ENCODE results near the gene PLG.
"Not testable (repeated sequence)": the region's sequence is repeated elsewhere in the genome, so short reads cannot be mapped to it uniquely, and the experiment has no call there.

Gene PLG

GRCh38 chr6:160701918-160702680 is at the start of gene PLG:
TSS of gene PLG (plus strand) at chr6:160702244. CDS start at chr6:160702305, 61 bp downstream.
- not testable (repeated sequence) for FAIRE-seq

- FAIRE-seq, result no peak
Observed at GRCh38 chr6:160659562-160659961, 42.5 kb upstream of the PLG start.

- FAIRE-seq, result no peak
Observed at GRCh38 chr6:160661216-160661615, 40.8 kb upstream of the PLG start.

GRCh38 chr6:160662429-160662828 is 39.6 kb upstream of the PLG start:
- no peak for FAIRE-seq

- FAIRE-seq, result no peak
Observed at GRCh38 chr6:160662842-160663241, 39.2 kb upstream of the PLG start.

GRCh38 chr6:160664198-160664597 is 37.8 kb upstream of the PLG start, which contains the start of gene LPA:
TSS of gene LPA (minus strand) at chr6:160664275. CDS start at chr6:160664214, 61 bp downstream.
- FAIRE-seq, result not testable (repeated sequence)

- no peak for FAIRE-seq
Observed at GRCh38 chr6:160667639-160668481, 34.2 kb upstream of the PLG start.

- no peak for FAIRE-seq
Observed at GRCh38 chr6:160668589-160668988, 33.5 kb upstream of the PLG start.

GRCh38 chr6:160676418-160676817 is 25.6 kb upstream of the PLG start:
- FAIRE-seq, result not testable (repeated sequence)

- no peak for FAIRE-seq
Observed at GRCh38 chr6:160678230-160678629, 23.8 kb upstream of the PLG start.

GRCh38 chr6:160678744-160679401 is 23.2 kb upstream of the PLG start:
- no peak for FAIRE-seq

- FAIRE-seq, result no peak
Observed at GRCh38 chr6:160679402-160679769, 22.7 kb upstream of the PLG start.

GRCh38 chr6:160685101-160685761 is 16.8 kb upstream of the PLG start:
- not testable (repeated sequence) for FAIRE-seq

GRCh38 chr6:160685762-160686450 is 16.1 kb upstream of the PLG start:
- no peak for FAIRE-seq

GRCh38 chr6:160690458-160690857 is 11.6 kb upstream of the PLG start:
- FAIRE-seq, result no peak

- FAIRE-seq, result no peak
Observed at GRCh38 chr6:160691617-160692016, 10.4 kb upstream of the PLG start.

- no peak for FAIRE-seq
Observed at GRCh38 chr6:160692369-160692959, 9.6 kb upstream of the PLG start.

GRCh38 chr6:160695025-160695424 is 7.0 kb upstream of the PLG start:
- not testable (repeated sequence) for FAIRE-seq

GRCh38 chr6:160695622-160696021 is 6.4 kb upstream of the PLG start:
- not testable (repeated sequence) for FAIRE-seq

GRCh38 chr6:160696884-160697283 is 5.2 kb upstream of the PLG start:
- FAIRE-seq, result not testable (repeated sequence)

- FAIRE-seq, result no peak
Observed at GRCh38 chr6:160697826-160698225, 4.2 kb upstream of the PLG start.

GRCh38 chr6:160704688-160705087 is 2.6 kb downstream of the PLG start:
- FAIRE-seq, result not testable (repeated sequence)

Data from endometrium (tissue), 2 donors.